SK-N-SH treated with all-trans-retinoic acid at 6 μM for 48 hours (cell line): ENCODE data around the gene TMEM127.

Experiments used
- ATAC-seq: fragments of 200-7000 bp; cut with Tn5 transposase; 3 replicates; pipeline ENCODE4 v1.9.1; 2020; ENCODE audit warnings: mild to moderate bottlenecking, moderate library complexity
- CSDC2 ChIP-seq: fragments of 250-450 bp; sonication (Bioruptor Pico); IDR thresholded peaks from 2 replicates; pipeline ENCODE4 v1.5.0; 2020; ENCODE audit warnings: mild to moderate bottlenecking, moderate library complexity
- CSRNP3 ChIP-seq: fragments of 250-450 bp; sonication (Bioruptor Pico); IDR thresholded peaks from 2 replicates; pipeline ENCODE4 v1.5.1; 2021; ENCODE audit warnings: mild to moderate bottlenecking, moderate library complexity
- ESRRG ChIP-seq: fragments of 250-450 bp; sonication (Bioruptor Pico); IDR thresholded peaks from 2 replicates; pipeline ENCODE4 v1.6.1; 2021; ENCODE audit warnings: mild to moderate bottlenecking
- GLIS3 ChIP-seq: fragments of 250-450 bp; sonication (Bioruptor Pico); IDR thresholded peaks from 2 replicates; pipeline ENCODE4 v1.5.0; 2020; ENCODE audit warnings: mild to moderate bottlenecking, moderate library complexity
- ISL1 ChIP-seq: fragments of 250-450 bp; sonication (Bioruptor Pico); IDR thresholded peaks from 2 replicates; pipeline ENCODE4 v2.1.2; 2022; ENCODE audit warnings: mild to moderate bottlenecking, moderate library complexity
- POU6F1 ChIP-seq: fragments of 250-450 bp; sonication (Bioruptor Pico); IDR thresholded peaks from 2 replicates; pipeline ENCODE4 v1.8.0; 2021; ENCODE audit warnings: low read depth, mild to moderate bottlenecking, moderate library complexity, borderline replicate concordance
- RARB ChIP-seq: fragments of 250-450 bp; sonication (Bioruptor Pico); IDR thresholded peaks from 2 replicates; pipeline ENCODE4 v1.8.0; 2021; ENCODE audit warnings: mild to moderate bottlenecking, moderate library complexity
- SNAI2 ChIP-seq: fragments of 250-450 bp; sonication (Bioruptor Pico); IDR thresholded peaks from 2 replicates; pipeline ENCODE4 v1.5.0; 2020; ENCODE audit warnings: mild to moderate bottlenecking, moderate library complexity
- TSHZ2 ChIP-seq: fragments of 250-450 bp; sonication (Bioruptor Pico); IDR thresholded peaks from 2 replicates; pipeline ENCODE4 v1.5.0; 2020; ENCODE audit warnings: mild to moderate bottlenecking, moderate library complexity
- ZC3H10 ChIP-seq: fragments of 250-450 bp; sonication (Bioruptor Pico); IDR thresholded peaks from 2 replicates; pipeline ENCODE4 v1.5.1; 2021; ENCODE audit warnings: mild to moderate bottlenecking, moderate library complexity
- ZFP3 ChIP-seq: fragments of 250-450 bp; sonication (Bioruptor Pico); IDR thresholded peaks from 2 replicates; pipeline ENCODE4 v1.5.0; 2020; ENCODE audit warnings: mild to moderate bottlenecking, moderate library complexity
- ZFP30 ChIP-seq: fragments of 450-650 bp; formaldehyde crosslinking; IDR thresholded peaks from 2 replicates; pipeline ENCODE4 v1.5.0; 2022; ENCODE audit warnings: mild to moderate bottlenecking, moderate library complexity
- ZNF565 ChIP-seq: fragments of 450-650 bp; formaldehyde crosslinking; conservative IDR thresholded peaks from 2 replicates; pipeline ENCODE4 v1.5.0; 2020; ENCODE audit warnings: low read depth, mild to moderate bottlenecking, moderate library complexity
- ZNF70 ChIP-seq: fragments of 450-650 bp; formaldehyde crosslinking; IDR thresholded peaks from 2 replicates; pipeline ENCODE4 v1.5.0; 2020; ENCODE audit warnings: mild to moderate bottlenecking, moderate library complexity
- ZNF8 ChIP-seq: fragments of 450-650 bp; formaldehyde crosslinking; IDR thresholded peaks from 2 replicates; pipeline ENCODE4 v1.5.0; 2020; ENCODE audit warnings: mild to moderate bottlenecking, moderate library complexity
- TF ChIP-seq, protein P1 (sequence below): fragments of 250-450 bp; sonication (Bioruptor Pico); IDR thresholded peaks from 2 replicates; pipeline ENCODE4 v1.5.1; 2020; ENCODE audit warnings: low read depth, mild to moderate bottlenecking, moderate library complexity

Gene TMEM127

DNA sequence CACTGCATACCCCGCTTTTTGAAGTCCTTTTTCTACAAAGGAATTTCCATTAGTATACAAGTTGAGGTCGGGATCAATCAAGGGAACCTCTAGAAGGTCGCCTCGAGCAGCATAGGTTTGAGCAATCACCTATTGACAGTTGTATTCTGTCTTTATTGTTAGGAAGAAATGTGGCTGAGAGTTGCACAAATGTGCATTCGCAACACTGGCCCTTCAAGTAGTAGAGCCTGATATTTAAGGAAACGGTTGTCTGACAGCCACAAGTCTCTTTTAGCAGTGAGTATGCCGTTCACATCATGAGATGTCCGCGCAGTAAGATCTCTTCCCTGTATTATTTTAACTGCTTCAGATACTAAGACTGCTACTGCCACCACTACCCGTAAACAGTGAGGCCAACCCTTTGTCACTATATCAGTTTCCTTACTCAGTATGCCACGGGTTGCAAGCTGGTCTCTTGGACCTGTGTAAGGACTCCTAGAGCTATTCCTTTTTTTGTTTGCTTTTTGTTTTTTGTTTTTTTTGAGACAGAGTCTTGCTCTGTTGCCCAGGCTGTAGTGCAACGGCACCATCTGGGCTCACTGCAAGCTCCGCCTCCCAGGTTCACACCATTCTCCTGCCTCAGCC is 47.2 kb downstream of the TMEM127 start:
- no peak for ATAC-seq
- TF ChIP-seq ISL1 (CRISPR knock-in tag) (no peak), GLIS3 (no peak), ZFP30 (no peak), ZFP3 (CRISPR knock-in tag) (no peak)

DNA sequence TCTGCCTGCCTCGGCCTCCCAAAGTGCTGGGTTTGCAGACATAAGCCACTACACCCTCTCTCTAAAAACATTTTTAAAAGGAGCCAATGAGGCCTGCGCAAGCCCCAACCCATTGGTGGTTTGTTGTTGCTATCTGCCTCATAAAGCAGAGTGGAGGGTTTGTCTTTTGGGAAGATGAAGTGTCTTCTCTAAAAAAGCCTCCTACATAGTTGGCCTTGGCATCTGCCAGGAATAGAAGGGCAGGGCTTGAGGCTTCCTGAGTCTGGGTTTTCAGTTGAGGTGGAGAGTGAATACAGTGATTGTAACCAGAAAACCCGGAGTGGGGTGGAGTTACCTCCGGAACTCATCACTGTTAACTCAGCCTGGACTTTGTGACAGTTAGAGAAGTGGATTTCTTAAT is 51.2 kb downstream of the TMEM127 start:
- TF ChIP-seq TSHZ2, result no peak
- TF ChIP-seq, protein P1, sequence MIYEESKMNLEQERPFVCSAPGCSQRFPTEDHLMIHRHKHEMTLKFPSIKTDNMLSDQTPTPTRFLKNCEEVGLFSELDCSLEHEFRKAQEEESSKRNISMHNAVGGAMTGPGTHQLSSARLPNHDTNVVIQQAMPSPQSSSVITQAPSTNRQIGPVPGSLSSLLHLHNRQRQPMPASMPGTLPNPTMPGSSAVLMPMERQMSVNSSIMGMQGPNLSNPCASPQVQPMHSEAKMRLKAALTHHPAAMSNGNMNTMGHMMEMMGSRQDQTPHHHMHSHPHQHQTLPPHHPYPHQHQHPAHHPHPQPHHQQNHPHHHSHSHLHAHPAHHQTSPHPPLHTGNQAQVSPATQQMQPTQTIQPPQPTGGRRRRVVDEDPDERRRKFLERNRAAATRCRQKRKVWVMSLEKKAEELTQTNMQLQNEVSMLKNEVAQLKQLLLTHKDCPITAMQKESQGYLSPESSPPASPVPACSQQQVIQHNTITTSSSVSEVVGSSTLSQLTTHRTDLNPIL (CRISPR knock-in tag), result no peak
- no peak for ATAC-seq

- ATAC-seq, result no peak
- no peak for TF ChIP-seq TSHZ2
- TF ChIP-seq, protein P1 (CRISPR knock-in tag), result no peak
Observed at GRCh38 chr2:96213379-96213778, 52.4 kb downstream of the TMEM127 start.

DNA sequence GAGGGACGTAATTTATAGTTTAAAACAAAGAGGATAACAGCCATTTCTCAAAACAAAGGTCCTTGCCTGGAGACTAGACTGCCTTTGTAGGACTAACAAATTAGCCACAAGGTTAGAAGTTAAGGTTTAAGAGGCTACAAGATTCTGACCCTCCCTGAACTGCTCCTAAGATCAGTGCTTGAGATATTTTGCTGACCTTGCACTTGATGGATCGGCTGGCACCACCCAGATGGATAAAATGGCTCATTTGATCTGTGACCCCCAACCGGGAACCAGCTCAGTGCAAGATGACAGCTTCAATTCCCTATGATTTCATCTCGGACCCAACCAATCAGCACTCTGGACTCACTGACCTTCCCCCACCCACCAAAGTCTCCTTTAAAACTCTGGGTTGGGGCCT is 53.5 kb downstream of the TMEM127 start:
- TF ChIP-seq CSDC2 (CRISPR knock-in tag) (no peak), TSHZ2 (no peak), POU6F1 (CRISPR knock-in tag) (no peak), ZFP3 (CRISPR knock-in tag) (no peak), SNAI2 (CRISPR knock-in tag) (no peak), ZNF8 (no peak), ZNF565 (no peak), ISL1 (CRISPR knock-in tag) (no peak), RARB (CRISPR knock-in tag) (no peak), ZNF70 (CRISPR knock-in tag) (no peak), ZC3H10 (CRISPR knock-in tag) (no peak), ESRRG (CRISPR knock-in tag) (no peak), CSRNP3 (no peak)
- TF ChIP-seq, protein P1 (CRISPR knock-in tag), result no peak
- ATAC-seq, result no peak
